ENCODE results near the gene GRK5.

DNA sequence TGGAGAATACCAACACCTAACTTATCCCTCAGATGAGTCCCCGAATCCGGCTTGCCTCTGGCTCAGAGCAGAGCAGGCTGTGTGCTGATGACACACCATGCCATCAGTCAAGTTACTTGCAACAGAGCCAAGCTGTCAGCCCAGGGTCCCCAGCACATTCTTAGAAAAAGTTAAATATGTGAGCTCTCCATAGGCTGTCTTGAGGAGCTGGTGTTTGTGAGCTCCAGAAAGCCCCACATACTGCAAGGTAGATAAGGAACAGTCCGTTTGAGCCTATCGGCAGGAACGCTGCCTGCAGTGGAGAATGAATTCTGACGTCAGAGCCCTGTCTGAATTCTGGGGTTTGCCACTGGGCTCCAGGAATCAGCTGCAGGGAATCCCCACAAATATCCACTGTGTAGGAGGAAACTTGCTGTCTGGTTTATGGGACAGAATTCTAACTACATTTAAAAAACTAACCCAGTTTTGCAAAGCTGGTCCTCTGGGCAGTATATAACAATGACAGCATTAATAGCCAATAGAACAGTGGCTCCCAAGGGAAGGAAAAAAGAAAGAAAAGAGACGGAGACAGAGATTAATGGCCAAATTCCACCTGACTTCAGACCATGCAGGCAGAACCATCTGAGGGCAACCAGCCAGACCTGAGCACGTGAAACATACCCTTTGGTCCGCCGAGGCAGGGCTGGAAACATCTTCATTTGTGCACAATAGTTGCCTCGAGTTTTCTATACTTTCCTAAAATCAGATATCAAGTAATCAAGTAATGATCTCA lies 45.5 kb upstream of the GRK5 start:
- TF ChIP-seq, protein P1, sequence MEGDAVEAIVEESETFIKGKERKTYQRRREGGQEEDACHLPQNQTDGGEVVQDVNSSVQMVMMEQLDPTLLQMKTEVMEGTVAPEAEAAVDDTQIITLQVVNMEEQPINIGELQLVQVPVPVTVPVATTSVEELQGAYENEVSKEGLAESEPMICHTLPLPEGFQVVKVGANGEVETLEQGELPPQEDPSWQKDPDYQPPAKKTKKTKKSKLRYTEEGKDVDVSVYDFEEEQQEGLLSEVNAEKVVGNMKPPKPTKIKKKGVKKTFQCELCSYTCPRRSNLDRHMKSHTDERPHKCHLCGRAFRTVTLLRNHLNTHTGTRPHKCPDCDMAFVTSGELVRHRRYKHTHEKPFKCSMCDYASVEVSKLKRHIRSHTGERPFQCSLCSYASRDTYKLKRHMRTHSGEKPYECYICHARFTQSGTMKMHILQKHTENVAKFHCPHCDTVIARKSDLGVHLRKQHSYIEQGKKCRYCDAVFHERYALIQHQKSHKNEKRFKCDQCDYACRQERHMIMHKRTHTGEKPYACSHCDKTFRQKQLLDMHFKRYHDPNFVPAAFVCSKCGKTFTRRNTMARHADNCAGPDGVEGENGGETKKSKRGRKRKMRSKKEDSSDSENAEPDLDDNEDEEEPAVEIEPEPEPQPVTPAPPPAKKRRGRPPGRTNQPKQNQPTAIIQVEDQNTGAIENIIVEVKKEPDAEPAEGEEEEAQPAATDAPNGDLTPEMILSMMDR (IDR thresholded peaks at IDR 0.05): peak in 3 of 7 experiments; percentile 16 to 21 (median 16)
- TF ChIP-seq POLR2A (IDR thresholded peaks at IDR 0.05): no peak
